ENCODE data around the gene CCL4.
"Not testable (repeated sequence)": the region's sequence is repeated elsewhere in the genome, so short reads cannot be mapped to it uniquely, and the experiment has no call there.

The CCL4 gene

GRCh38 chr17:36118477-36119353 lies 15.1 kb downstream of the CCL4 start:
- DNase-seq = no peak

- DNase-seq = no peak
Measured at GRCh38 chr17:36120221-36120620, 16.6 kb downstream of the CCL4 start.

- DNase-seq = not testable (repeated sequence)
Measured at GRCh38 chr17:36121099-36121498, 17.5 kb downstream of the CCL4 start.

- DNase-seq = no peak
Measured at GRCh38 chr17:36123431-36123830, 19.8 kb downstream of the CCL4 start.

GRCh38 chr17:36124879-36125824 lies 21.5 kb downstream of the CCL4 start:
- DNase-seq = no peak

- DNase-seq = no peak
Measured at GRCh38 chr17:36127199-36127893, 23.7 kb downstream of the CCL4 start.

GRCh38 chr17:36127911-36128310 lies 24.3 kb downstream of the CCL4 start:
- no peak for DNase-seq

- no peak for DNase-seq
Measured at GRCh38 chr17:36128411-36128978, 24.9 kb downstream of the CCL4 start.

GRCh38 chr17:36129616-36130015 lies 26.0 kb downstream of the CCL4 start:
- no peak for DNase-seq

GRCh38 chr17:36130346-36130745 lies 26.7 kb downstream of the CCL4 start:
- no peak for DNase-seq

- DNase-seq = no peak
Measured at GRCh38 chr17:36131421-36131820, 27.8 kb downstream of the CCL4 start.

- DNase-seq = no peak
Measured at GRCh38 chr17:36131931-36132330, 28.3 kb downstream of the CCL4 start.

GRCh38 chr17:36132421-36132831 lies 28.8 kb downstream of the CCL4 start:
- DNase-seq = no peak

GRCh38 chr17:36133602-36134236 lies 30.1 kb downstream of the CCL4 start:
- no peak for DNase-seq

- no peak for DNase-seq
Measured at GRCh38 chr17:36135465-36135864, 31.8 kb downstream of the CCL4 start.

GRCh38 chr17:36136036-36136435 lies 32.4 kb downstream of the CCL4 start:
- DNase-seq = no peak

GRCh38 chr17:36136439-36136838 lies 32.8 kb downstream of the CCL4 start:
- DNase-seq = no peak

- DNase-seq = no peak
Measured at GRCh38 chr17:36142235-36142634, 38.6 kb downstream of the CCL4 start.

GRCh38 chr17:36142806-36143205 lies 39.2 kb downstream of the CCL4 start:
- no peak for DNase-seq

GRCh38 chr17:36144014-36144413 lies 40.4 kb downstream of the CCL4 start:
- no peak for DNase-seq

- DNase-seq = no peak
Measured at GRCh38 chr17:36144981-36145729, 41.5 kb downstream of the CCL4 start.
